ENCODE results near the gene ASB16.

GRCh38 chr17:44221084-44221861 lies 50.8 kb downstream of the ASB16 start:
- TF ChIP-seq YY1 (IDR thresholded peaks at IDR 0.05; ENCODE audit: insufficient read depth, insufficient read length) (no peak), ZNF274 (IDR thresholded peaks at IDR 0.05; ENCODE audit: low read depth, low read length) (no peak)

Data from NT2/D1 (cell line).